Ishikawa (cell line): ENCODE results near the gene TSPAN5.

Experiments
- RAD21 ChIP-seq: IDR thresholded peaks from 2 replicates; pipeline ENCODE4 v1.6.1; 2012; ENCODE audit warnings: low read depth
- YY1 ChIP-seq: IDR thresholded peaks from 2 replicates; pipeline ENCODE4 v1.6.1; 2012; ENCODE audit warnings: low read depth
- ZBTB7A ChIP-seq: IDR thresholded peaks from 2 replicates; pipeline ENCODE4 v1.6.1; 2012; ENCODE audit warnings: low read depth

DNA sequence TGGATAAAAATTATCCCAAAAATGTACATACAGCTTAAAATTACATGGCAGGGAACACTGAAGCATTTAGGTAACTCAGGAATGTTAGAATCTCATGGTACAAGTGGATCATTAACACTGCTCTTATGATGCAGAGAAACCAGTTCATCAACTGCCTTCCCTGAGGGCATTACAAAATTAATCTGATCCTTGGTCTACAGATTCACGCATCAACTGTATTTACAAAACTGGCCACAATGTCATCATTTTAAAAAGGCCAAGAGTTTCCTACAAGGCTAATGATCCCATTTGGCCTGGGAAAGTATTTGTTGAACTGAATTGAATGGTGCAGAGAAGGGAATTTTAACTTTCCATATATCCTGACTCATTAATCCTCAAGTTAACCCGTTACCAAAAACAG is 84.6 kb downstream of the TSPAN5 start:
- TF ChIP-seq YY1: no peak
- no peak for TF ChIP-seq RAD21
- no peak for TF ChIP-seq ZBTB7A
